Subcutaneous abdominal adipose tissue (tissue), 5 donors: ENCODE results near the gene PRDM16.

Experiments used
- H3K27ac ChIP-seq: one replicate; pipeline ENCODE4 v1.7.0; 2013; ENCODE audit warnings: low read depth, mild to moderate bottlenecking, inconsistent platforms, low read length, moderate library complexity
- H3K27me3 ChIP-seq, 5 donors: one replicate each; pipeline ENCODE4 v1.7.0; 2013; ENCODE audit warnings: low read length in 5 of 5, inconsistent platforms in 1 of 5; ENCODE audit not compliant: control insufficient read depth in 5 of 5, insufficient read depth in 4 of 5
- H3K36me3 ChIP-seq, 5 donors: one replicate each; pipeline ENCODE4 v1.7.0; 2013; ENCODE audit warnings: low read length in 5 of 5; ENCODE audit not compliant: control insufficient read depth in 5 of 5, insufficient read depth in 5 of 5
- H3K4me1 ChIP-seq, 5 donors: one replicate each; pipeline ENCODE4 v1.7.0; 2013; ENCODE audit warnings: low read length in 5 of 5, mild to moderate bottlenecking in 3 of 5, moderate library complexity in 1 of 5; ENCODE audit not compliant: control insufficient read depth in 5 of 5, insufficient read depth in 5 of 5
- H3K4me3 ChIP-seq, 5 donors: one replicate each; pipeline ENCODE4 v1.7.0; 2013; ENCODE audit warnings: low read length in 5 of 5, low read depth in 1 of 5
- H3K9ac ChIP-seq, 5 donors: one replicate each; pipeline ENCODE4 v1.7.0; 2013; ENCODE audit warnings: low read length in 5 of 5, mild to moderate bottlenecking in 4 of 5, moderate library complexity in 3 of 5
- H3K9me3 ChIP-seq, 5 donors: one replicate each; pipeline ENCODE4 v1.7.0; 2013; ENCODE audit warnings: low read length in 5 of 5; ENCODE audit not compliant: control insufficient read depth in 5 of 5
- donor health status: healthy.
- donor health status: healthy.
- donor health status: healthy.
- donor health status: healthy.
- donor health status: healthy.

Gene PRDM16

GRCh38 chr1:3370856-3371703 lies 302.1 kb downstream of the PRDM16 start:
- Histone ChIP-seq H3K27ac (no peak overlapping the region), H3K9ac (no peak overlapping the region), H3K36me3 (no peaks in the 10 kb centered on the region)

GRCh38 chr1:3372317-3372716 lies 303.3 kb downstream of the PRDM16 start:
- Histone ChIP-seq H3K27ac (no peak overlapping the region), H3K4me3 (no peak overlapping the region), H3K9ac (no peak overlapping the region), H3K27me3 (peaks cover 0 to 40% (median 25%) of the 10 kb centered on the region in 5 donors), H3K36me3 (no peaks in the 10 kb centered on the region), H3K4me1 (peaks cover 0 to 38% (median 22%) of the 10 kb centered on the region in 5 donors), H3K9me3 (no peaks in the 10 kb centered on the region)

More at GRCh38 chr1:3370856-3371703, 302.1 kb downstream of the PRDM16 start:
- Histone ChIP-seq H3K4me1 (peaks cover 0 to 45% (median 26%) of the 10 kb centered on the region in 5 donors), H3K9me3 (no peaks in the 10 kb centered on the region), H3K4me3 (no peak overlapping the region), H3K27me3 (peaks cover 0 to 39% (median 24%) of the 10 kb centered on the region in 5 donors)

GRCh38 chr1:3373175-3373574 lies 304.2 kb downstream of the PRDM16 start:
- H3K36me3 ChIP-seq, result no peaks in the 10 kb centered on the region
- no peak overlapping the region for H3K9ac ChIP-seq
- peaks cover 0 to 36% (median 20%) of the 10 kb centered on the region in 5 donors for H3K4me1 ChIP-seq
- H3K27me3 ChIP-seq, result peaks cover 0 to 39% (median 22%) of the 10 kb centered on the region in 5 donors
- H3K9me3 ChIP-seq, result no peaks in the 10 kb centered on the region
- no peak overlapping the region for H3K27ac ChIP-seq
- H3K4me3 ChIP-seq, result no peak overlapping the region

GRCh38 chr1:3373700-3374405 lies 304.9 kb downstream of the PRDM16 start:
- peaks cover 0 to 31% (median 16%) of the 10 kb centered on the region in 5 donors for H3K4me1 ChIP-seq
- no peak overlapping the region for H3K9ac ChIP-seq
- H3K36me3 ChIP-seq, result no peaks in the 10 kb centered on the region
- H3K27me3 ChIP-seq, result peaks cover 0 to 36% (median 22%) of the 10 kb centered on the region in 5 donors
- no peaks in the 10 kb centered on the region for H3K9me3 ChIP-seq
- H3K4me3 ChIP-seq, result no peak overlapping the region
- H3K27ac ChIP-seq, result no peak overlapping the region

GRCh38 chr1:3375245-3375644 lies 306.2 kb downstream of the PRDM16 start:
- no peaks in the 10 kb centered on the region for H3K9me3 ChIP-seq
- H3K27ac ChIP-seq, result no peak overlapping the region
- peaks cover 0 to 18% (median 3%) of the 10 kb centered on the region in 5 donors for H3K4me1 ChIP-seq
- no peaks in the 10 kb centered on the region for H3K36me3 ChIP-seq
- peaks cover 0 to 31% (median 19%) of the 10 kb centered on the region in 5 donors for H3K27me3 ChIP-seq
- no peak overlapping the region for H3K9ac ChIP-seq
- no peak overlapping the region for H3K4me3 ChIP-seq

- H3K27ac ChIP-seq, result no peak overlapping the region
- H3K9ac ChIP-seq, result no peak overlapping the region
- peaks cover 0 to 14% (median 0%) of the 10 kb centered on the region in 5 donors for H3K4me1 ChIP-seq
- no peaks in the 10 kb centered on the region for H3K36me3 ChIP-seq
- H3K4me3 ChIP-seq, result no peak overlapping the region
- peaks cover 4 to 33% (median 18%) of the 10 kb centered on the region in 5 donors for H3K27me3 ChIP-seq
- no peaks in the 10 kb centered on the region for H3K9me3 ChIP-seq
These were observed 308.2 kb downstream of the PRDM16 start for GRCh38 chr1:3377166-3377565.

GRCh38 chr1:3377604-3378279 lies 308.7 kb downstream of the PRDM16 start:
- Histone ChIP-seq H3K9me3 (no peaks in the 10 kb centered on the region), H3K27ac (no peak overlapping the region), H3K27me3 (peaks cover 4 to 38% (median 24%) of the 10 kb centered on the region in 5 donors), H3K4me3 (no peak overlapping the region), H3K36me3 (no peaks in the 10 kb centered on the region), H3K9ac (no peak overlapping the region), H3K4me1 (peaks cover 0 to 12% (median 0%) of the 10 kb centered on the region in 5 donors)

GRCh38 chr1:3378411-3379208 lies 309.6 kb downstream of the PRDM16 start:
- Histone ChIP-seq H3K27ac (no peak overlapping the region), H3K4me3 (no peak overlapping the region), H3K9me3 (no peaks in the 10 kb centered on the region), H3K36me3 (no peaks in the 10 kb centered on the region), H3K27me3 (peaks cover 4 to 35% (median 27%) of the 10 kb centered on the region in 5 donors), H3K9ac (no peak overlapping the region), H3K4me1 (peaks cover 0 to 3% (median 0%) of the 10 kb centered on the region in 5 donors)

- no peaks in the 10 kb centered on the region for H3K9me3 ChIP-seq
- H3K27me3 ChIP-seq, result peaks cover 4 to 36% (median 21%) of the 10 kb centered on the region in 5 donors
- H3K27ac ChIP-seq, result no peak overlapping the region
- no peak overlapping the region for H3K9ac ChIP-seq
- H3K4me1 ChIP-seq, result no peaks in the 10 kb centered on the region
- H3K4me3 ChIP-seq, result no peak overlapping the region
- no peaks in the 10 kb centered on the region for H3K36me3 ChIP-seq
These were observed 310.9 kb downstream of the PRDM16 start for GRCh38 chr1:3379934-3380333.
